ENCODE measurements around the gene IL3.

The IL3 gene

DNA sequence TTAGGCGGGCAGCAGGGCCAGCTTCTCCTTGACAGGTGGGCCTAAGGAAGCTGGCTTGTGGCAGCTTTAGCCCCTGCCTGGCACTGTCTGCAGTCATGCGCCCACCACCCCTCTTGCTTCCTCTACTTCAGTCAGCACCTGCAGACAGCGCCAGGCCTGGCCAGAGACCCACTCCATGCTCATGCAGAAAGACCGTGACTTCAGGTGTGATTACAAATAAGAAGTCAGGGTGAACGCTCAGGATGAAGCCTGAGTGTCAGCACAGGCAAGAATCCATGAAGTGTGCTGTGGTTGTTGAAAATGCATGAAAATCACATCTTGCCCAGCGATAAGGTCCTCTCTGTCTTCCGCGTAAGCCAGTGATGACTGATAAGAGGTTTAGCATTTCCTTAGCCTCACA is 16.5 kb downstream of the IL3 start:
- Mint-ChIP-seq H3K4me1 (no peaks in the 10 kb centered on the region), H3K4me3 (no peak overlapping the region), H3K36me3 (no peaks in the 10 kb centered on the region), H3K27me3 (no peaks in the 10 kb centered on the region), H3K9me3 (no peaks in the 10 kb centered on the region), H3K27ac (no peak overlapping the region)
- no peak for ATAC-seq (ENCODE audit: low read depth)
- DNase-seq (ENCODE audit: low spot score in 2 of 2): no peak

DNA sequence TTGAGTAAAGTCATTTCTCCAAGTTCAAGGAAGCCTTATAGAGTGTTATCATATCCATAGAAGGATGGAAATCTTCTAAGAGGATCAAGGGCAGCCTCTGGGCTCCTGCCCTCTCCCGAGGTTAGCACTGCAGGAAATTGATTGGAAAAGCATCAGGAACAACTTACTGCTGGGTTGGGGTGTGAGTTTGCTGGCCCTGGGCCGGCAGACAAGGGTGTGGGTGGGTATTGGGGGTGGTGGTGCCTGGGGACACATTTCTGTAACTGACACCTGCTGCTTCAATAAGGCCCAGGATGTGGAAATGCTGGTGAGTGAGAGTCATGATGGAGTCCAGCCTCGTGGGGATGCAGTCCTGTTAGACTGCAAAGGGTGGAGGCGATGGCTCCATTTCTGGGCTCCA is 18.6 kb downstream of the IL3 start:
- no peaks in the 10 kb centered on the region for H3K9me3 Mint-ChIP-seq
- ATAC-seq (ENCODE audit: low read depth): no peak
- no peaks in the 10 kb centered on the region for H3K27me3 Mint-ChIP-seq
- no peak overlapping the region for H3K27ac Mint-ChIP-seq
- no peak for DNase-seq (ENCODE audit: low spot score in 2 of 2)
- H3K4me1 Mint-ChIP-seq: no peaks in the 10 kb centered on the region
- H3K4me3 Mint-ChIP-seq: no peak overlapping the region
- no peaks in the 10 kb centered on the region for H3K36me3 Mint-ChIP-seq

DNA sequence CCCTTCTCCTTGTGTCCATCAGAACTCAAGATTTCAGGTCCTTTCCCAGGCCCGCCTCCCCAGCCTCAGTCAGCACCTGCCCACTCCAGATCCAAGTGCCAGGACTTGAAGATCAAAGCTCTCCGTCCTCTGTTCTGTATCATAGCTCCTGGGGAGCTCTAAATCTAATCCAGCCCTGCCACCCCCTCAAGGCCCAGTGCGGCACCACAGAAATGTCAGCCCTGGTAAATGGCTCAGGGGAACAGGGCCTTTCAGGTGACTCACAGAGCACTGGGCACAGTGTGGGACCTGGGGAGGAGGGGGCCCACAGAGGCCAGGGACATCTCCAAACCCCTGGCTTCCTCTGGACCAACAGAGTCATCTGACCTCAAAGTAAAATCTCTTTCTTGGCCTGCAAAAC is 19.2 kb downstream of the IL3 start:
- Mint-ChIP-seq H3K4me1 (no peaks in the 10 kb centered on the region), H3K4me3 (no peak overlapping the region), H3K36me3 (no peaks in the 10 kb centered on the region), H3K27me3 (no peaks in the 10 kb centered on the region), H3K27ac (no peak overlapping the region), H3K9me3 (no peaks in the 10 kb centered on the region)
- DNase-seq (ENCODE audit: low spot score in 2 of 2) (no peak), ATAC-seq (ENCODE audit: low read depth) (no peak)

DNA sequence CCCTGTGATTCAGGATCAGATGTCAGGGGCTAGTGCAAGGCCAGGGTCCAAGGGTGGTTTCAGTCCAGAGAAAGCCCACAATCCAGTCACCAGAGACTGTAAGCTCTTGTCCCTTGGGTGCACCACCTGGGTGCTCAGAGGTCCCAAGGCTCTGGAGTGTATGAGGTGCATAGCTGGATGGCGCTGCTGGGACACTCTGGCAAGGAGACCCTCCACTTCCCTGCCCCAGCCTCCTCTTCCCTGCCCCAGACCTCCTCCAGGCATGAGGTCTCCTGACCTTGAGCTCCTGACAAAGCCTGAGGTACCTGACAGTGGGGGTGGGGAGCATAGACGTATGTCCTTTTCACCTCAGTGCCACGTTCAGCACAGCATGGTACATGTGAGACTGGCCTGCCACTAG is 20.1 kb downstream of the IL3 start:
- Mint-ChIP-seq H3K9me3 (no peaks in the 10 kb centered on the region), H3K27ac (no peak overlapping the region), H3K4me3 (no peak overlapping the region), H3K36me3 (no peaks in the 10 kb centered on the region), H3K27me3 (no peaks in the 10 kb centered on the region), H3K4me1 (no peaks in the 10 kb centered on the region)
- DNase-seq (ENCODE audit: low spot score in 2 of 2): no peak
- ATAC-seq (ENCODE audit: low read depth): no peak

DNA sequence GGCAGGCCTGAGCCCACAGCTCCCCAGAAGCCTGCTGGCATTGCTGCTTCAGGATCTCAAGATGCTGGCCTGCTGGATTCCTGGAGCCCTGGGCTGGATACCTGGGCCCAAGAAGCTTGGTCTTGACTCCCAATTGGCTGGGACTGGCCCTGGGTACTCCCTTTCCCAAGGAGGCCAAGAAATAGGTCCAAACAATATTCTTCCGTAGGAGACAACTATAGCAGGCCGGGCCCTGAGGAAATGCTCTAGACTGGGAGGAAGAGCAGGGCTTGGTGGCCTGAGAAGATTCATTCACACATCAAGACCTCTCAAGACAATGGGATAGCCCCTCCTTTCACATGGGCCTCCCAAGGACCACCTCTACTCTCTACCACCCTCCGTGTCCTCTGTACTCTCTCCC is 21.0 kb downstream of the IL3 start:
- no peaks in the 10 kb centered on the region for H3K4me1 Mint-ChIP-seq
- no peak overlapping the region for H3K27ac Mint-ChIP-seq
- no peak for DNase-seq (ENCODE audit: low spot score in 2 of 2)
- H3K4me3 Mint-ChIP-seq: no peak overlapping the region
- no peaks in the 10 kb centered on the region for H3K27me3 Mint-ChIP-seq
- no peaks in the 10 kb centered on the region for H3K36me3 Mint-ChIP-seq
- ATAC-seq (ENCODE audit: low read depth): no peak
- H3K9me3 Mint-ChIP-seq: no peaks in the 10 kb centered on the region

DNA sequence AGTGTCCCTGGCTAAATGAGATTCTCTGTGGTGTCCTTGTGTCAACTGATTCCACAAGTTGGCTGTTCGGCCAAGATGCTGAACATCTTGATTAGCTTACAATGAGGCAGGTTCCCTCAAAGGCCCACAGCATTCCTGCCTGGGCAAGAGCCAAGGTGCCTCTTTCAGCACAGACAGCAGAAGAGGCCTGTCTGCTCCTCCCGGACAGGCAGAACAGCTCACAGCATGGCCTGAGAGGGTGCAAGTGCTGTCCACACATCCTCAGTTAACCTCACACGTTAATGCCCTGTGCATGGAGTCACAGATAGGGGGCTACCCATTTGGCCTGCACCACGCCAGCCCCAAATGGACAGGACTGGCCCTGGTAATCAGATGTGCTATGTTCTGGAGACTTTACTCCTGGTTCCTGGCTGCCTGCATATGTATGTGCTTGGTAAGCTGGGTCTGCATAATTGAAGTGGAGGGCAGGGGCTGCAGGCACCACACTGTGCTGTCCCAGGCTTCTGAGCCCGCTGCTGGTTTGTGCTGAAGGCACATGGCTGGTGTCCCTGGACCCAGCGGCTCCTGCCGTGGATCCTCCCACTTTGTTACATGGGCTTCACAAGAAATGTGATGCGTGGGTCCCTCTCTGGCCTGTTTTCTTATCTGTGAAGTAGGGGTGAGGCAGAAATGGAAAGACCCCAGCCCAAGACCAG is 22.0 kb downstream of the IL3 start:
- no peak for ATAC-seq (ENCODE audit: low read depth)
- Mint-ChIP-seq H3K27me3 (no peaks in the 10 kb centered on the region), H3K4me1 (peaks cover 2% of the 10 kb centered on the region), H3K4me3 (no peak overlapping the region), H3K27ac (no peak overlapping the region), H3K36me3 (no peaks in the 10 kb centered on the region), H3K9me3 (no peaks in the 10 kb centered on the region)
- no peak for DNase-seq (ENCODE audit: low spot score in 2 of 2)

DNA sequence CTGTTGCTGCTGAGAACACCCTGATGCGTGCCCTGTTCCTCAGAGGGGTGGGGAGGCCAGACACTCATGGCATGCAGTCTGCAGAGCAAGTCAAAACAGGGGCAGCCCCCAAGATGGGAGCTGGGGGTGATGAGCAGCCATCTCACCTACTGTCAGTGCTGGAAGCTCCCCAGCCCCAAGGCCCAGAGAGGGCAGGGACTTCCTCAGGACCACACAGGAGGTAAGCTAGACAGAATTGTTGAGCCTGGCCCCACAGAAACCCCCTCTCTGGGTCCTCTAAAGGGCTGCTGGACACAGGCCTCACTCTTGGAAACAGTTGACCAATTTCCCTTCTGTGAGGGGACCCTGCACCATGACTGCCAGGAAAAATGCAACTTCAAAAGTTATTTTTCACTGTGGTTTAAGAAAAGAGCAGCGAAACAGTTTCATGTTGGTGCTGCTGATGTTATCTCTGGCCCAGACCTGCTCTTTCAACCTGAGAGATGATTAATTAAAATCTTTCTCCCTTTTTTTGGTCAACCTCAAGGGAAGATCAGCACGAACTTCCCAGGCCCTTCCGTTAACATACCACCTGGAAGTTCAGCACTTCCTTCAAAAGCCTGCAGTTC is 22.7 kb downstream of the IL3 start:
- H3K4me3 Mint-ChIP-seq: no peak overlapping the region
- DNase-seq (ENCODE audit: low spot score in 2 of 2): no peak
- H3K27me3 Mint-ChIP-seq: no peaks in the 10 kb centered on the region
- no peaks in the 10 kb centered on the region for H3K36me3 Mint-ChIP-seq
- H3K9me3 Mint-ChIP-seq: no peaks in the 10 kb centered on the region
- H3K4me1 Mint-ChIP-seq: peaks cover 2% of the 10 kb centered on the region
- H3K27ac Mint-ChIP-seq: no peak overlapping the region
- no peak for ATAC-seq (ENCODE audit: low read depth)

DNA sequence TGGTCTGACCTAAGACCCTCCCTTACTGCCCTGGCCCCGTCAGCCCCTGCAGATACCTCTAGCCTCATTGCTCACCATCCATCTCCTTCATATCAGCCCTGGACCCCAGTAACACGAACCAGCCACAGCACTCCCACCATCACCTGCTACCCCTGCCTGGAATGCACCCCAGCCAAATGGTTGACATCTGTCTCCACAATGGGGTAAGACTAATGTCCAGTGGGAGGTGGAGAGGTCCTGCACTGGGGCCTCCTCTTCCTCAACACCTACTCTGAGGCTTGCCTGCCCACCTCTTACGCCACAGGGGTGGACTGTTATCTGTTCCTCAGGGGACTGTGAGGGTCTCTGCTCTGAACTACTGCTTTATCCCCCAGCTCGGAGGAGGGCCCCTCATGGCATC is 25.2 kb downstream of the IL3 start:
- DNase-seq (ENCODE audit: low spot score in 2 of 2): no peak
- no peaks in the 10 kb centered on the region for H3K9me3 Mint-ChIP-seq
- peaks cover 2% of the 10 kb centered on the region for H3K4me1 Mint-ChIP-seq
- H3K36me3 Mint-ChIP-seq: no peaks in the 10 kb centered on the region
- H3K4me3 Mint-ChIP-seq: no peak overlapping the region
- H3K27ac Mint-ChIP-seq: no peak overlapping the region
- H3K27me3 Mint-ChIP-seq: no peaks in the 10 kb centered on the region
- ATAC-seq (ENCODE audit: low read depth): no peak

DNA sequence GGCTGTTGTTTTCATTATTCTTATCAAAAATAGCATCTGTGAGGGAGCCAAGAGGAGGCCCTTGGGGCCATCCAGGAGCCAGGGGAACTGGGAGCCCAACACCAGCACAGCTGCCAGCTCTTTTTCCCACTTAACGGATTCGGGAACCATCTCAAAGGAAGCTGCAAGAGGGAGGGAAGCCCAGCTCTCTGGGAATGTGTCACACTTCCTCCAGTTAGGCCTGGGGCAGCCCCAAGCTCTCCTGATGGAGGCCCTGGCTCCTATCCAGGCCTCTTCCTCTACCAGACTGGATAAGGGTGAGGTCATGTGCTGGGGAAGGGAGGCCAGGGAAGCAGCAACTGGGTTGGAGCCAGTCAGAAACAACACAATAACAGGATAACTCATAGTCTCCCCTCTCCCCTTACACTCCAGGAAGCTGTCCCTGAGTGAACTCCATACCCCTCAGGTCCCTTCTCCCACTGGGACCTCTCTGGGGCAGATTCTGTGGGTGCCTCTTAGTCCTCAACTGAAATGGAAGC is 25.9 kb downstream of the IL3 start:
- H3K27me3 Mint-ChIP-seq: no peaks in the 10 kb centered on the region
- H3K4me1 Mint-ChIP-seq: peaks cover 2% of the 10 kb centered on the region
- no peak for DNase-seq (ENCODE audit: low spot score in 2 of 2)
- no peaks in the 10 kb centered on the region for H3K36me3 Mint-ChIP-seq
- no peaks in the 10 kb centered on the region for H3K9me3 Mint-ChIP-seq
- H3K4me3 Mint-ChIP-seq: no peak overlapping the region
- no peak for ATAC-seq (ENCODE audit: low read depth)
- H3K27ac Mint-ChIP-seq: no peak overlapping the region

DNA sequence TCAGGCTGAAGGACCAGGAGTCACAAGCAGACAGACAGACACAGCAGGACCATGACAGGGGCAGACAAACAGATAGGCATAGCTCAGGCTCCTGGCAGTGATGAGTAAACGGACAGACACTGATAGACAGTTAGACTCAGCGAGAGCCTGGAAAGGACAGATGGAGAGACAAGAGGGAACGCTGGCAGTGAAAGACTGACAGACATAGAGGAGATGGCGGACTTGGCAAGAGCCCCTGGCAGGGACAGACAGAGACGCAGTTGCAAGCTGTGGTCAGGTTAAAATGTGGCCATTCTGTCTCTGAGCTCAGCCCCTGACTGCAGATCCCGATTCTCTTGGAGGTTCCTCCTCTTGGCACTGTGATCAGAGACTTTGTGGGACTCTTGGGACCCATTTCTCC is 26.7 kb downstream of the IL3 start:
- H3K36me3 Mint-ChIP-seq: no peaks in the 10 kb centered on the region
- no peak overlapping the region for H3K27ac Mint-ChIP-seq

DNA sequence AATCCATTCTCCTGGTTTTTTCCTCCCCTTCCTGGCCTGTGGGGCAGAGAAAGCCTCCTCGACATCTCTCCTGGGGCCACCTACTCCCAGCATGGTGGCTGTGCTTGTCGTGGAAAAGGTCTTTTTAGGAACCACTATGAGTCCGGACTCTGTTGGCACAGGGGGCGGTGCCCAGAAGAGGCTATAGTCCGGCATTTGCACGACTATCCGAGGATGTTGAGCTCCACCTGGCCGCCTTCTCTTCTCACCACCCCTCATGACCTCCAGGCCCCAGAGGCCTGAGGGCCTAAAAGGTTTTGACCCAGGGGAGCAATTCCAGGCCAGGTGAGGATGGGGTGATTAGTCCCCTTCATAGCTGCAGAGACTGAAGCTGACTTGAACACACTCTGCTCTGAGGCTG is 27.2 kb downstream of the IL3 start:
- Mint-ChIP-seq H3K27me3 (no peaks in the 10 kb centered on the region), H3K4me1 (peaks cover 2% of the 10 kb centered on the region), H3K27ac (no peak overlapping the region), H3K9me3 (no peaks in the 10 kb centered on the region), H3K36me3 (no peaks in the 10 kb centered on the region), H3K4me3 (no peak overlapping the region)
- no peak for DNase-seq (ENCODE audit: low spot score in 2 of 2)
- no peak for ATAC-seq (ENCODE audit: low read depth)

More for the DNA sequence above, 26.7 kb downstream of the IL3 start:
- Mint-ChIP-seq H3K4me3 (no peak overlapping the region), H3K27me3 (no peaks in the 10 kb centered on the region), H3K4me1 (peaks cover 2% of the 10 kb centered on the region), H3K9me3 (no peaks in the 10 kb centered on the region)
- ATAC-seq (ENCODE audit: low read depth) (no peak), DNase-seq (ENCODE audit: low spot score in 2 of 2) (no peak)

DNA sequence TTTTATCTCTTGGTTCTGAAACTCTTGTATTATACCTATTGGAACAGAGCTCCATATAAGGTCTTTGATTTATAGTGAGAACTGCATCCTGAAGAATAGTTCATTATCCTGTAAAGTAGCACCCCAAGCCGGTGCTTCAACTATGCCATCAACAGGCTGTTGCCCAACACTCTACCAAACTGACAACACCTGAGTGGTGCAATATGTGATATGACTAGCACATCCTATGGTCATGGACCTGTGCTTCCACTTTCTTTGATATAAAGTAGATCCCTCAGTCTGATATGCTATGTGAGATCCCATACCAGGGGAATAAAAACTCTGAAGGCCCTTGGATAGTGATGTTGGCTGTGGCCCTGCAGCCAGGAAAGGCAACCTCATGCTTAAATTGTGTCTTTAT is 28.9 kb downstream of the IL3 start:
- Mint-ChIP-seq H3K9me3 (no peaks in the 10 kb centered on the region), H3K27ac (no peak overlapping the region)

DNA sequence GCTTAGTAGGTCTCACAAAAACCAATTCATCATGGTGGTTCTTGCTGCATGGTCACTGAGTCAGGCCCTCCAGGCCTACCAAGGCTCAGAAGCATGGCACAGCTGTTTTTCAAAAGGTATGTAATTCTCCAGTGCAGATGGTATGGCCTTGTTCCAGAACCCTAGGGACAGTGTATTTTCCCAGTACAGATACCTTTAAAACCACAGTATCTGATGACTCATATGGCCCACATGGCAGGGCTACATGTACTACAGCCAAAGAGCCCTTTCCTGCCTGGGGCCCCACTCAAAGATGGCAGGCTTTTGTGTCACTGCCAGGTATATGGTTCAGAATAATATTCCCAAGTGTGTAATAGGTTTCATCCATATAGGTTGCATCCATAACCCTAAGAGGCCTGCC is 29.7 kb downstream of the IL3 start:
- no peaks in the 10 kb centered on the region for H3K9me3 Mint-ChIP-seq
- H3K27ac Mint-ChIP-seq: no peak overlapping the region
- no peak overlapping the region for H3K4me3 Mint-ChIP-seq
- DNase-seq (ENCODE audit: low spot score in 2 of 2) (no peak), ATAC-seq (ENCODE audit: low read depth) (no peak)
- H3K4me1 Mint-ChIP-seq: peaks cover 11% of the 10 kb centered on the region
- no peaks in the 10 kb centered on the region for H3K36me3 Mint-ChIP-seq
- no peaks in the 10 kb centered on the region for H3K27me3 Mint-ChIP-seq

More for the DNA sequence above, 28.9 kb downstream of the IL3 start:
- Mint-ChIP-seq H3K36me3 (no peaks in the 10 kb centered on the region), H3K4me1 (peaks cover 7% of the 10 kb centered on the region), H3K4me3 (no peak overlapping the region), H3K27me3 (no peaks in the 10 kb centered on the region)
- DNase-seq (ENCODE audit: low spot score in 2 of 2): no peak
- ATAC-seq (ENCODE audit: low read depth): no peak

DNA sequence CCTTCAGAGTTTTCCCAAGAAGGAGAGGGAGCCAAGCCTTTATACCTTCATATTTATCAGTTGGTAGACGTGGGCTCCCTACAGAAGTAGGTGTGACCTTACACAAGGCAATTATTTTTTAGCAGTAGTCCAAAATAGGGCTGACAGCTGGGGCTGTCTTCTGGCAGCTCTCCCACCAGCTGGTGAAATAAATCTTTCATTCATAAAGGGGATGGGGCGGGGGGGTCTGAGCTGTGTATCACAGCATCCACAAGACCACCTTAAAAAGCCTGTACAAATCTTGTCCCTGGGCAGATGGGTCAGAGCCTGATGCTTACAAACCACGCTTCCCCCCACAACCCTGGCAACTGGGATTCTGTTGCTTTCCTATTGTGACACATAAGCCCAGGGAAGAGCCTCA is 32.8 kb downstream of the IL3 start:
- ATAC-seq (ENCODE audit: low read depth) (no peak), DNase-seq (ENCODE audit: low spot score in 2 of 2) (no peak)
- Mint-ChIP-seq H3K9me3 (no peaks in the 10 kb centered on the region), H3K27ac (no peak overlapping the region), H3K4me3 (no peak overlapping the region), H3K4me1 (peaks cover 9% of the 10 kb centered on the region), H3K36me3 (no peaks in the 10 kb centered on the region), H3K27me3 (no peaks in the 10 kb centered on the region)
